Activated T-helper 1 cell treated with Interleukin-2 at 50 U/mL for 16 hours (primary cell): ENCODE measurements around the gene MBD5.

Source experiments
- DNase-seq: peaks from one replicate; pipeline ENCODE4 v3.0.0-alpha.2; 2020; ENCODE audit warnings: low read depth

Gene MBD5

DNA sequence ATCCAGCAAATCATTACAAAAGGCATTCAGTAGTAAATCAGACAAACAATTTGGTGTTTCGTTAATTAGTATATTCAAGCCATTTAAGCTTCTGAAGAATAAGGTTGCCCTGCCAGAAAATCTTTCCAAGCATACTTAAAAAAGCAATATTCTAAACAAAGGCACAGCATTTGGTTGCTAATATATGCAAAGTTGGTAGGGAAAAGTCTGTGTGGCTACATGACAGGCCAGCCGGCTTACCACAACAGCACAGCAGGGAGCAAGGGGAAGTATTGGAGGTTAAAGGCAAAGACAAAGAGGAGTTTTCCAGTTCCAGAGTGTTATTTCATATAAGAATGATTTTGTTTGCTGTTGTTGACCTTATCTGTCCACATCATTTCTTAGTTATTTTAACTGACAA, 282.3 kb downstream of the MBD5 start:
- DNase-seq, result no peak

DNA sequence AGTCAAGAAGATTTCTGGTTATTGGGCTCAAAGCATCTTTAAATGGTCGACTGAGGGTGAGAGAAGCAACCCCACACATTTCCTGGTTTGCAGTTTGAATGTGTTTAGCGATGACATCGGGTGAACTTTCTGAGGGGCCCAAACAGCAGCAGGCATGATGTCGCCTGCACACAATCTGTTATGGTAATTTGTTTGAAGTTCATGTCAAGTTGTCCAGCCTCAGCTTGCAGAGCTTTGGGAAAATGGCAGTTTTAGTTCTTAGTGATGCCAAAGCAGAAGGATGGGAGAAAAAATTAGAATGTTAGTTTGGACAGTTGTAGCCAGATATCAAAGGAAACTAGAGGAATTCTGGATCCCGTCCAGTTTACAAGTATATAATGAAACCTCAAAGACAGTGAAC, 284.6 kb downstream of the MBD5 start:
- DNase-seq, result no peak

DNA sequence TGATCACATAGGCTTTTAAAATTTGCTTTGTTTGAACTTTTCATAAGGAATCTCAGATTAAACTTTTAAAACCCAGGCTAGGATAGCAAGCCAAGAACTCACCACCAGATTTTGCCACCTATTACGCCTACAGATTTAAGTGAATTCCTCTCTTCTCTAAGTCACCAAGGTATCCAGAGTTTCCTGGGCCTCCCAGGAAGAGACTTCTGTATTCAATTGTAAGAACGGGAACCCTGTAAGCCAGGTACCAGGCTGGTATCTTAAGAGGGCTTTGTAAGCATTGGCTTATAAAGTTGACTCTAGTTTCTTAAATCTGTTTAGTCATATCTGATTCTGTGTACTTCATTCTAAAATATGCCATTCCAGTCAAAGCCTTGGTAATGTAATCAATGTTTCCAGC, 285.1 kb downstream of the MBD5 start:
- no peak for DNase-seq

DNA sequence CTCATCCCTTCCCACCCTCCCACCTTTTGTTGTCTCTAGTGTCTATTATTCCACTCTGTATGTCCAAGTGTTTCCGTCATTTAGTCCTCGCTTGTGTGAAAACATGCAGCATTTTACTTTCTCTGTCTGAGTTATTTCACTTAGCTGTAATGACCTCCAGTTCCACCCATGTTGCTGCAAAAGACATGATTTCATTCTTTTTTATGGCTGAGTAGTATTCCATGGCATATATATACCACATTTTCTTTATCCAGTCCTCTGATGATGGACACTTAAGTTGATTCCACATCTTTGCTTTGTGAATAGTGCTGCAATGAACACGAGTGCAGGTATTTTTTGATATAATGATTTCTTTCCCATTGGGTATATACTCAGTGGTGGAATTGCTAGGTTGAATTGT, 296.7 kb downstream of the MBD5 start:
- no peak for DNase-seq

DNA sequence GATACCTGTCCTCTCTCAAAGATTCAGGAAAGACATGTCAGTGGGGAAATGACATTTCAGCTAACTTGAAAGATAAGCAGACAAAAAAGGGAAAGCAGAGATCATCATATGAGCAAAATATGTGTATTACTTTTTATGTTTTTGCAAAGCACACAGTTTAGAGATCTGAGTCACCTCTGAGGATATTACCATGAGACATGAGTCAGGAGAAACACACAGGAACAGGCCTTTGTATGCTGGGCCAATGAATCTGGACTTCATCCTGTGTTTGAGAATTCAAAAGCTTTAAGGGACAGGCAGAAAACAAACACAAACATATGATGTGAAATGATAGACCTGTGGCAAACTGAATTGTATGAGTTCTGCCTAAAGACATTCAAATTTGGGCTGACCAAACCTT, 317.6 kb downstream of the MBD5 start:
- DNase-seq, result no peak

DNA sequence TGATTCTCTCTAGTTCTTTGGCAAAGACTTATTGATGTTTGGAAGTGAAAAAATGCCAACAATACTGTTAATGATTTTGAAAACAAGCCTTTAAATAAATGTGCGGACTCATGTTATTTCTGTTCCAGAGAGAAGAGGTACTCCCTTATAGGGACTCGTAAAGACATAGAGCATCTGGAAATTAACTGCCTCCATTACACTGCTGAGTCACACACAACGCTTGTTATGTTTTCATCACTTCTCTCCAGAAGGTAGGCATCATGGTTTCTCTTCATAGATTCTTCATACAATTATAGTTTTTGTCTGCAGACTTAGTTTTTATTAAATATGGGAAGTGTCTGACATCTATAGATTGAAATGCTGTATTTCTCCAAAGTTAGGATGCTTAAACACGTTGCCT, 321.2 kb downstream of the MBD5 start:
- DNase-seq, result no peak

DNA sequence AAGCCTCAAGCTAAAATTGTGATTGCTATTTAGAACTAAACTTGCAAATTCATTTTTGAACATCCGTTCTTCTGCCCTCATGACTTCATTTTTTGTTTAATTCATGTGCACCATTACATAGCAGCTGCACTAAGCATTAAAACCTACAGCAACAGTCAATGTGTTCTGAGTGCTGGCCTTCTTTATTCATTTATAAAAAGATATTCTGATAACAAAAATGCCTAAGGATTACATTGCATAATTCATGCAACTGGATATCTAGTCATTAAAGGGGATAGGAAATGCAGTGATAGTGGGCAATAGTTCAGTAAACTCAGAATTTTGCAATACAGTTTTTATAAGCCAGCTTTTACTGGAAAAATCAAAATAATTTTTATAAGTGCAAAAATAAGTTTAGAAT, 329.3 kb downstream of the MBD5 start:
- no peak for DNase-seq

DNA sequence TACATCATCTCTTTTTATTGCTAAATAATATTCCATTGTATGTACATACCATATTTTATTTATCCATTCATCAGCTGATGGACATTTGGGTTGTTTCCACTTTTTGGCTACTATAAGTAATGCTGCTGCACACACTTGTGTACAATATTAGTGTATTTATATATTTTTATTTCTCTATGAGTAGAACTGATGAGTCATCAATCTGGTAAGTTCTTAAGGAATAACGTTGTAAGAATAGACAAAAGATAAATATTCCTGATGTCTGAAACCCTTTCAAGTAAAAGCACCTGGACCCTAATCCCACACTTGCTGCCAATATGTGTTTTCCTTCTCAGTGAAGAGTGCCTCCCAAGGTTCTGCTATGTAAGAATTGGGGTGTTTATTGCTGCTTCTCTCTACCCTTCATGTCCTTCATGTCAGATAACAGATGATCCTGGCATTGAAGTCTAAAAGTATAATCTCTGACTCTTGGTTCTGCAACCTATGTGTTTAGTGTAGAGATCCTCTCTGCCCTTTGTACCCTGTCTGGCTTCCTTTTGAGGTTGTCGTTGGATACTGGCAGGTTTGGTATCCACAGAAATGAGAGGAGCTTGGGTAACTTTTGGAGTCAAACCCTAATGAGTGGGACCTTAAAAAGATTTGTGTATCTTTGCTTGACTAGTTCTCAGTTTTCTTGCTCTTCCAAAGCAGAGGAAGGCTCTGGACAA, 330.7 kb downstream of the MBD5 start:
- no peak for DNase-seq

DNA sequence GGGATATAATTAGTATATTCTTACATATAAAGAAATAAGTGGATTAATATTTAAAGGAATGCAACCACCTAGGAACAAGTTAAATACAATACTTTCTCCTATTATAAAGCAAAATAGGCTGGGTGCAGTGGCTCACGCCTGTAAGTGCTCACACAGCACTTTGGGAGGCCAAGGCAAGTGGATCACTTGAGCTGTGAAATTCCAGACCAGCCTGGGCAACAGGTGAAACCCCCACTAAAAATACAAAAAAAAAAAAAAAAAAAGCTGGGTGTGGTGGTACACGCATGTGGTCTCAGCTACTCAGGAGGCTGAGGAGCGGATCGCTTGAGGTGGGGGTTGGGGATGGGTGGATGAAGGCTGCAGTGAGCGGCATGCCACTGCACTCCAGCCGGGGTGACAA, 337.5 kb downstream of the MBD5 start:
- DNase-seq, result no peak

DNA sequence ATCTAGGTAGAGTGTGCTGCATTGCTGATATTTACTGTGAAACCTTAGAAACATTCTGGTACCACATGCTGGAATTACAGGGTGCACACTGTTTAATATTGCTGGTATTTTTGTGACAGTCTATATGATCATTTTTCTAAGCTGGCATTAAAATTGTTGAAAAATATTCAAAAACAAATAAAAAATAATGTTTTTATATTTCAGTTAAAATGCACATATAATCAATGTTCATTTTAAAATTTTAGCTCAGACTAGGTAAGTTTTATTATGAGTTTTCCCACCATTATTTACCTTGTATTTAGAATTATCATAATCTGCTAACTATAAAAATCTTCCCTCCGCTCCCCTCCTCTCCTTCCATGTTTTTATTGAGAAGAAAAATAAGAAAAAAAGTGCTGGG, 339.8 kb downstream of the MBD5 start:
- no peak for DNase-seq

DNA sequence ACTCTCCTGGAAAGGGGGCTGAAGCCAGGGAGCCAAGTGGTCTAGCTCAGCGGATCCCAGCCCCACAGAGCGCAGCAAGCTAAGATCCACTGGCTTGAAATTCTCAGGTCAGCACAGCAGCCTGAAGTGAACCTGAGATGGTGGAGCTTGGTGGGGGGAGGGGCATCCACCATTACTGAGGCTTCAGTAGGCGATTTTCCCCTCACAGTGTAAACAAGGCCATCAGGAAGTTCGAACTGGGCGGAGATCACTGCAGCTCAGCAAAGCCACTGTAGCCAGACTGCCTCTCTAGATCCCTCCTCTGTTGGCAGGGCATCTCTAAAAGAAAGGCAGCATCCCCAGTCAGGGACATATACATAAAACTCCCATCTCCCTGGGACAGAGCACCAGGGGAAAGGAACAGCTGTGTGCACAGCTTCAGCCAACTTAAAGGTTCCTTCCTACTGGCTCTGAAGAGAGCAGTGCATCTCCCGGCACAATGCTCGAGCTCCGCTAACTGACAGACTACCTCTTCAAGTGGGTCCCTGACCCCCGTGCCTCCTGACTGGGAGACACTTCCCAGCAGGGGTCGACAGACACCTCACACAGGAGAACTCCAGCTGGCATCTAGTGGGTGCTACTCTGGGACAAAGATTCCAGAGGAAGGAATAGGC, 341.4 kb downstream of the MBD5 start:
- no peak for DNase-seq

DNA sequence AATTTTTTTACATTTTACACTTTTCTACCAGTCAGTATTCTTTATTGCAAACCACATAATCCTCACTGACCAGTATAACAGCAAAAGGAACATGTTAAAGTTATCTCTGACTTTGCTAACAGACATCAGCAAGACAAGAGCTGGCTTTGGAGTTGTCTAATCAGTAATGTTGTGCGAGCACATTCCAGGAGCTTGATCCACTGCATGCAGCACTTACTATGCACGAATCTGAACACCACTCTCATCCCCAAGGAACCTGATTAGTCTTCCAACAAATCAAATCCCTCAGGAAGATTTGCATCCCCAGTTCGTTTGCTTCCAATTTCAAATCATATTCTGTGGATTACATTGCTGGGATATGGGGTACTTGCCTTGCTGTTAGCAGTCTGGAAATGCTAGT, 354.3 kb downstream of the MBD5 start:
- no peak for DNase-seq

DNA sequence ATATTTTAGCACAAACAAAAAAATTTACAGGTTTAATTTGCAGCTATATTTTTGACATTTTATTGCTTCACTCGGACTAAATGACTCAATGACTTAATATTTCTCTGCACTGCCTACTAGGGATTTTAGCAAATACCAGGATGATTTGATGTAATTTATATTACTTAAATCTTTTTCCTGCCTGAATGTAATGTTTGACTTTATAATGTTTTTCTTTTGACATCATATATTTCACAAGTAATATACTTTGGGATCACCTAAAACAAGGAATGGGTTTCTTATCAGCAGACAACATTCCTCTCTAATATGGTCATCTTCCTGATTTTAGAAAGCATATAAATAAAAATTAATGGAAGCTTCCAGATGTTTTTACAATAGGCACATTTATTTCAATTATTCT, 370.4 kb downstream of the MBD5 start:
- DNase-seq, result no peak

DNA sequence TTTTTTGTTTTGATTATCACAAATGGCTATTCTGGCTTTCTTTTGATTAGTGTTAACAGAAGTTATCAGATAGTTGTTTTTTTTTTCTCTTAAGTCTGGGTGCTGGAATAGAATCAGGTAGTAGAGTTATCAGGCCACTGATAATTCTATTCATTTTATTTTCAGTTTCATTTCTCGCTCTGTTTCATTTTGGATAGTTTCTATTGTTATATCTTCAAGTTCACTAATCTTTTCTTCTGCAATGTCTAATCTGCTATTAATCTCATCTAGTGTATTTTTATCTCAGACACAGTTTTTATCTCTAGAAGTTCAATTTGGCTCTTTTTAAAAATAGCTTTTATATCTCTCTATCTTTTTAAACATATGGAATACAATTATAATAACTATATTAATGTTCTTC, 381.9 kb downstream of the MBD5 start:
- no peak for DNase-seq

DNA sequence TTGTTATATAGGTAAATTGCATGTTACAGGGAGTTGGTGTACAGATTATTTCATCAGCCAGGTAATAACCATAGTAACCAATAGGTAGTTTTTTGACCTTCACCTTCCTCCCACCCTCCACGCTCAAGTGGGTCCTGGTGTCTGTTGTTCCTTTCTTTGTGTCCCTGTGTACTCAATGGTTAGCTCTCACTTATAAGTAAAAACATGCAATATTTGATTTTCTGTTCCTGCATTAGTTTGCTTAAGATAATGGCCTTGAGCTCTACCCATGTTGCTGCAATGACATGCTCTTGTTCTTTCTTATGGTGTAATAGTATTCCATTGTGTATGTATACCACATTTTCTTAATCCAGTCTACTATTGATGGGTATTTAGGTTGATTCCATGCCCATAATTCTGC, 390.0 kb downstream of the MBD5 start:
- DNase-seq, result no peak

DNA sequence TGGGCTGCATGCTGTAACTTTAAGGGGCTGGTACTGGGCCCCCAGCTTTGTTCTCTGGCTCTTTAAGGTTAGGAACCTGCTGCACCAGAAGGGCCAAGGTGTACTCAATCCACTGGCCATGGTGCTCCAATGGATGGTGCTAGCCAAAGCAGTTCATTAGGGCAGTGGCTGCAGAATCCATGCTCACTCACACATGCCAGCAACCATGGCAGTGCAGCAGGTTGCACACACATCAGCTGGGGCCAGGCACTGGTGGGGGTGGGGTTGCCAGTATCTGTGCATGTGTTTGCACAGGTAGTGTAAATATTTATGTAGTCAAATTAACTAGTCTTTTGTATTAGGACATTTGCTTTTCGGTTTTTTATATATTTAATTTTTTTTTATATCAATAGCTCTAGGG, 395.4 kb downstream of the MBD5 start:
- no peak for DNase-seq

DNA sequence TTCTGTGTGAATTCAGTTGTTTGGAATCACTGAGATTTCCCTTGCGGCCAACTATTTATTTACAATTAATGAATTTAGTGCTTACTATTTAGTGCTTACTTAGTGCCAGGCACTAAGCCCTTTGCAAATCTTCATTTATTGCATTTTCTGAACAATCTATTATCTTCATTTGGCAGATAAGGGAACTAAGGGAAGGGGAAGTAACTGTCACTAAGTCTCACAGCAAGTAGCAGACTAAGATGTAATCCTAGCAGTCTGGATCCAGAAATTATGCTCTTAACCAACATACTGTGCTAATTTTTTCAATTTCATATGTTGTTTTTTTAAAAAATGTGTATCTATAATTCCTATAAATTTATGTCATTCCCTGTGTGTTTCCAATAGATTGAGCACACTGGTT, 409.2 kb downstream of the MBD5 start:
- no peak for DNase-seq

DNA sequence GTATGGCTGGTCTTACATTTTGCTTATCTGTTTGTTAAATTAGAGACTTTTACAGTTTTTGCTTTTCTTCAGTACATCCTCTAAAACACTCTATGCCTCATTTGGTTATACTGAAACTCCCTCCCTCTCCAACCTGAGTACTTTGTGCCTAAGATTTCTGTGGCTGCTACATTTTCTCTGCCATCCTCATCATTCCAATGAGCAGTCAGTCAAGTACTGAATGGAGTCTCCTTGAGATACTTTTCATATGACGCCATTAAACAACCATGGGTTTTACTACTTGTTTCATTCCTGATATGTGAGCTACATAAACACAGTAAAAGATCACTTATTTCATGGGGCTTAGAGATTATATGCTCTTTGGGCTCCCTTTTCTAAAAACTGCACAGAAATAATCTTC, 427.0 kb downstream of the MBD5 start:
- no peak for DNase-seq

DNA sequence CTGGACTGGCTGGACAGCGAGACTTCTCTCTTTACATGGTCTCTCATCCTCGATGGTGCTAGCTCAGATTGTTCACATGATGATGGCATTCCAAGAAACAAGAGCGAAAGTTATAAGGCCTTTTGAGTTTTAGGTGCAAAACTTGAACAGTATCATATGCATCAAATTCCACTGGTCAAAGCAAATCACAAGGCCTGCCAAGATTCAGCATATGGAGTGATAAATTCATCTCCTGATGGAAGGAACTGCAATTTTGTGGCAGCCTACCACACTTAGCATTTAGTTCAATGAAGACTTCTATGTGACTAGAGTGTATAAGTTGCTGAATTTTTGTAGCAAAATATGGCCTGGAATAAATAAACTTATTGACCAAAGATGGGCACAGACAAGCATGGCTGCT, 429.6 kb downstream of the MBD5 start:
- no peak for DNase-seq

DNA sequence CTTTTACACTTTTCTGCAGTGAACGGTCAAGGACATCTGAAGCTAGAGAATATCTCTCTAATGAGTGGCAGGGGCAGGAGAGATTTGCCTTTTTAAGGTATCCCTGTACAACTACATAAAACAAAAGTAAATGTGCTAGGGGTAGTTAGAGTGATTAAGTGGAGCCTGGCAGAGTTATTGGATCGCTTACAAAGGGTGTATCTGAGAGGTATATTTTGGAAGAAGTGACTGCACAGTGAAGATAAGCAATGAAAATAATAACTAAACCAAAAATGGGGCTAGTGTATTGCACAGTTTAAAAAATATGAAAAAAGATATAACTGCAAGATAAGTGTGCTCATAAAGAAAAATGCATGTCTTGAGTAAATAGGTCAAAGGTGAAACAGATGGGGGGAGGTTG, 430.2 kb downstream of the MBD5 start:
- no peak for DNase-seq

DNA sequence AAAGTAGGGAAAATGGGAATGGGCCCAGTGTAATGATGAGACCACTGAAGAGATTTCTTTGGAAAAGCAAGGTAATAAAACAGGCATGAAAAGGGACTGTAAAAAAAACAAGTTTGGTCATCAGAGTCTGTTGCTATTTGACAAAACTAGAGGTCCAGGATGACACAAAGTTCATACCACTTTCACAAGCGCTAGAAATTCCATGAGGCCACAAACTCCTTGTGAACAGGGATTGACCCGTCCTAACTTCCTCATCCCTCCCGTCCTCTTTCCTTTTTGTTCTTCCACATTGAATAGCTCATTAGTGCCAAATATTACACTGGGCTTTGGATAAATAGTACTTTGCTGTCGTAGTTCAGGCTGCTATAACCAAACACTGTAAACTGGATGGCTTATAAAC, 434.9 kb downstream of the MBD5 start:
- no peak for DNase-seq

DNA sequence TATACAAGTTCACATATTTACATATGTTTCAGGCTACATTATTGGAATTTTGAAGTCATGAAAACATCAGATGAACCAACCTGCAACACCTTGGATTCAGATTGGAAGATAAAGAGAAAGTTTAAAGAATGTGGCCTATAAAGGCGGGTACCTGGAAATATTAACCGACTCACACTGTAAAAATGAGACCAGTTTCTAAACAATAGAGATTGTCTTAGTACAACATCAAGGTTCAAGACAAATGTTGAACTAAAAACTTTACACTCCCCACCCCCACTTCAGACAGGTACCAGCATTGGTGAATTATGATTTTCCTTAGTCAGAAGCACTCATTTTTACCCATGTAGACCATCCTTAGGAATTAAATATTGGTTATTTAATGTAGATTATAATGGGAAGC, 437.3 kb downstream of the MBD5 start:
- no peak for DNase-seq

DNA sequence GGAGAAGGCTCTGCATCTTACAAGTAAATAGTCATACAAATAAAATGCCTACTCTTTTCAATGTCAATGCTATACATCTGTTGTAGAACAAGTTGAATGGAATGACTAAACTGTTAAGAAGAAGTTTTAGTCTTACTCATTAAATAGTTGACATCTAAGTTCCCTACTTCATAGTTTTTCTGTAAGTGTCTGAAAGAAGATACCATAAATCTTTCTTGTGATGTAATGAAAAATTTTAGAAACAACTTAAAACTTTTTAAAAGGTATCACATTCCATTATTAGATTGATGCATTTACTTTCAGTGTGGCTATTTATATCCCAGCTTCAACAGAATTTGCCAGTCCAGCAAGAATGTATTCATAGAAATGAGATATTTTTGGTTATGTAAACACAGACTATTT, 438.5 kb downstream of the MBD5 start:
- no peak for DNase-seq

DNA sequence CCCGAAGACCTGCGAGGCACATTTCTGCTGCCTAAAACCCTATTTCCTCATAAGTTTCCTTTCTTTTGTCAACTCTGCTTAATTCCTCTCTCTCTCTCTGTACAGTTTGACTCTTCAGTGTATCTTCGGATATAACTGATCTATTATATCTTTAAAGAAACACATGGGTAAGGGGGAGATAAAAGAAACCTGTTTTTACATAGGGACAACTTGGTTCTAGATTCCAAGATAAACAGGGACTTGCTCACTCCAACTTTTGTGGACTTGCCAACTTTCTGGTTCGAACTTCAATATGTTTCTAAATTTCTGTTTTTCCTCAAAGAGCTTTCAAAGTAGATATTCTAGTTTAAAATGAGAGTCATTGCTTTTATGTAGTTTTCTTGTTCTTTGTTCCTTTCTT, 441.0 kb downstream of the MBD5 start:
- no peak for DNase-seq
